HepG2 (cell line): ENCODE data around the gene EMC9. TPM values are rescaled to one million over a fixed set of nuclear protein-coding genes. Genes with fewer than 3 reads are reported as not detected.
A peak's percentile ranks its signal among the peaks of the same experiment; 100 is the strongest.

Source experiments
- BORCS8-MEF2B ChIP-seq: sonication (generic); formaldehyde crosslinking; IDR thresholded peaks from 2 replicates; pipeline ENCODE4 v1.8.0; 2022; ENCODE audit warnings: mild to moderate bottlenecking, missing genetic modification reagents
- BRCA1 ChIP-seq: sonication (generic); formaldehyde crosslinking; IDR thresholded peaks from 2 replicates; pipeline ENCODE4 v1.4.0; 2020; ENCODE audit warnings: missing genetic modification reagents
- DNMT3B ChIP-seq: conservative IDR thresholded peaks from 2 replicates; pipeline ENCODE4 v1.6.1; 2016; ENCODE audit warnings: missing biosample characterization, control low read depth
- ELF1 ChIP-seq: sonication (generic); formaldehyde crosslinking; IDR thresholded peaks from 2 replicates; pipeline ENCODE4 v1.4.0; 2020; ENCODE audit warnings: missing genetic modification reagents
- EZH2 ChIP-seq: conservative IDR thresholded peaks from 2 replicates; pipeline ENCODE4 v1.6.1; 2012; ENCODE audit warnings: mild to moderate bottlenecking, low read depth, low read length, moderate library complexity
- GLMP ChIP-seq: sonication (generic); formaldehyde crosslinking; IDR thresholded peaks from 2 replicates; pipeline ENCODE4 v1.9.0; 2021; ENCODE audit warnings: missing genetic modification reagents, mild to moderate bottlenecking, borderline replicate concordance
- JUND ChIP-seq: sonication (generic); formaldehyde crosslinking; IDR thresholded peaks from 2 replicates; pipeline ENCODE4 v1.8.0; 2022; ENCODE audit warnings: mild to moderate bottlenecking, missing genetic modification reagents
- KMT2B ChIP-seq: IDR thresholded peaks from 2 replicates; pipeline ENCODE4 v1.6.1; 2016; ENCODE audit warnings: missing genetic modification reagents, missing compliant biosample characterization
- MAZ ChIP-seq, 2 experiments: sonication (generic) in 1 of 2; formaldehyde crosslinking in 1 of 2; IDR thresholded peaks; 2 replicates each; pipeline versions ENCODE4 v1.5.0 to v1.6.1; 2012 to 2020; ENCODE audit warnings: low read depth in 2 of 2, mild to moderate bottlenecking in 2 of 2, borderline replicate concordance in 1 of 2, improper control_type of control experiment in 1 of 2, low read length in 1 of 2, missing genetic modification reagents in 1 of 2, moderate library complexity in 1 of 2
- SNAPC2 ChIP-seq: sonication (generic); formaldehyde crosslinking; IDR thresholded peaks from 2 replicates; pipeline ENCODE4 v1.8.1; 2022; ENCODE audit warnings: mild to moderate bottlenecking, missing genetic modification reagents
- SYNCRIP ChIP-seq: fragments of 200-400 bp; formaldehyde crosslinking; IDR thresholded peaks from 2 replicates; pipeline ENCODE4 v1.6.1; 2018; ENCODE audit warnings: mild to moderate bottlenecking, low read depth, low read length; ENCODE audit not compliant: insufficient read depth
- THYN1 ChIP-seq: sonication (generic); formaldehyde crosslinking; IDR thresholded peaks from 2 replicates; pipeline ENCODE4 v1.8.1; 2023; ENCODE audit warnings: low read depth, mild to moderate bottlenecking, moderate library complexity, missing genetic modification reagents, borderline replicate concordance
- XRCC5 ChIP-seq: fragments of 200-400 bp; formaldehyde crosslinking; optimal IDR thresholded peaks from 2 replicates; pipeline ENCODE3; 2017; ENCODE audit warnings: mild to moderate bottlenecking, low read length
- YEATS2 ChIP-seq: sonication (generic); formaldehyde crosslinking; IDR thresholded peaks from 2 replicates; pipeline ENCODE4 v1.4.0; 2020; ENCODE audit warnings: missing genetic modification reagents, borderline replicate concordance
- ZBTB33 ChIP-seq: sonication (generic); formaldehyde crosslinking; IDR thresholded peaks from 2 replicates; pipeline ENCODE4 v1.4.0; 2020; ENCODE audit warnings: missing genetic modification reagents
- ZEB1 ChIP-seq: IDR thresholded peaks from 2 replicates; pipeline ENCODE4 v1.6.1; 2012; ENCODE audit warnings: mild to moderate bottlenecking, low read depth, inconsistent platforms; ENCODE audit not compliant: insufficient replicate concordance
- ZNF101 ChIP-seq: sonication (generic); formaldehyde crosslinking; IDR thresholded peaks from 2 replicates; pipeline ENCODE4 v1.4.0; 2020; ENCODE audit warnings: mild to moderate bottlenecking, low read depth, missing genetic modification reagents, borderline replicate concordance
- ZNF547 ChIP-seq: sonication (generic); formaldehyde crosslinking; IDR thresholded peaks from 2 replicates; pipeline ENCODE4 v1.5.1; 2020; ENCODE audit warnings: mild to moderate bottlenecking, missing genetic modification reagents
- ZNF580 ChIP-seq: IDR thresholded peaks from 2 replicates; pipeline ENCODE4 v1.6.1; 2016; ENCODE audit warnings: low read depth, borderline replicate concordance
- ZNF766 ChIP-seq: sonication (generic); formaldehyde crosslinking; IDR thresholded peaks from 2 replicates; pipeline ENCODE4 v1.5.0; 2020; ENCODE audit warnings: missing genetic modification reagents, borderline replicate concordance
- ZNF839 ChIP-seq: sonication (generic); formaldehyde crosslinking; IDR thresholded peaks from 2 replicates; pipeline ENCODE4 v1.4.0; 2020; ENCODE audit warnings: missing genetic modification reagents, mild to moderate bottlenecking, borderline replicate concordance
- ZSCAN21 ChIP-seq: sonication (generic); formaldehyde crosslinking; IDR thresholded peaks from 2 replicates; pipeline ENCODE4 v1.8.0; 2022; ENCODE audit warnings: mild to moderate bottlenecking, missing genetic modification reagents, moderate library complexity, borderline replicate concordance
- polyA plus RNA-seq, 8 experiments: library from polyadenylated mRNA; depleted of rRNA in 3 of 8; stranded (reverse) in 7 of 8; unstranded in 1 of 8; fragments of >200 nt; fragmentation: Illumina TruSeq in 4 of 8; extraction: Trizol in 4 of 8; gene quantifications; 2 replicates each; pipeline versions ENCODE4 v1.2.1 to v1.2.3, GENCODE V29; 2011 to 2016; ENCODE audit warnings: low read depth in 4 of 8, missing spikeins in 1 of 8, mixed read lengths in 1 of 8; ENCODE audit not compliant: insufficient read depth in 1 of 8
- total RNA-seq, 5 experiments: library from RNA; depleted of rRNA; stranded (reverse); fragments of >200 nt; fragmentation: Illumina TruSeq; extraction: Trizol; gene quantifications; 2 replicates each; pipeline ENCODE4 v1.2.3, GENCODE V29; 2016; ENCODE audit warnings: low read depth in 1 of 5

Gene EMC9
- total and polyA plus RNA-seq, 2 of the 13 experiments (the other 11 are each of a cell fraction or from before 2014, with no cell fraction given), result 60.5 to 78.7 TPM

- no peak for TF ChIP-seq GLMP (CRISPR knock-in tag)
- TF ChIP-seq YEATS2, result peak; percentile 68; the same call in 1 of the 2 replicates
- TF ChIP-seq ZNF580 (CRISPR knock-in tag), result peak; percentile 88
- TF ChIP-seq ZBTB33 (CRISPR knock-in tag), result no peak; the same call in 1 of the 2 replicates
- TF ChIP-seq ZEB1, result no peak
- TF ChIP-seq ZSCAN21, result peak; percentile 90
- TF ChIP-seq SNAPC2 (CRISPR knock-in tag), result peak; percentile 84
- no peak; the same call in 1 of the 2 replicates for TF ChIP-seq ZNF101
- no peak for TF ChIP-seq XRCC5
- TF ChIP-seq BRCA1 (CRISPR knock-in tag), result no peak
- TF ChIP-seq ELF1 (CRISPR knock-in tag), result peak; percentile 90
- no peak for TF ChIP-seq ZNF766
- TF ChIP-seq THYN1 (CRISPR knock-in tag), result no peak
- no peak for TF ChIP-seq EZH2
- TF ChIP-seq JUND, result no peak
- peak; percentile 84 for TF ChIP-seq BORCS8-MEF2B (CRISPR knock-in tag)
- peak; percentile 72 for TF ChIP-seq MAZ (IDR thresholded peaks at IDR 0.05; ENCODE audit: borderline replicate concordance, low read depth, low read length)
- peak; percentile 63 for TF ChIP-seq MAZ (CRISPR knock-in tag; IDR thresholded peaks at IDR 0.05; ENCODE audit: low read depth)
- TF ChIP-seq SYNCRIP, result no peak
- TF ChIP-seq DNMT3B (CRISPR knock-in tag), result peak; percentile 93
- TF ChIP-seq ZNF547, result no peak; the same call in none of the 2 replicates
- no peak; the same call in 1 of the 2 replicates for TF ChIP-seq ZNF839 (CRISPR knock-in tag)
- TF ChIP-seq KMT2B (CRISPR knock-in tag), result peak; percentile 78
Observed at GRCh38 chr14:24146978-24147760, 5.8 kb upstream of the EMC9 start, which contains the start of gene RNF31 (continued).
